LNCaP clone FGC (cell line): ENCODE results near the gene FGF8.

Source experiments
- DNase-seq: peaks from one replicate; pipeline ENCODE4 v3.0.0-alpha.2; 2011; ENCODE audit warnings: low read depth
- H3K4me3 ChIP-seq: 2 replicates; pipeline ENCODE4 v1.5.1; 2011; ENCODE audit warnings: mild to moderate bottlenecking, low read depth, low read length, control low read depth
- TF ChIP-seq, protein P1 (sequence below): IDR thresholded peaks from 2 replicates; pipeline ENCODE4 v1.5.1; 2012; ENCODE audit warnings: mild to moderate bottlenecking; ENCODE audit not compliant: control insufficient read depth, insufficient read depth; ENCODE audit errors: extremely low read depth

The FGF8 gene

DNA sequence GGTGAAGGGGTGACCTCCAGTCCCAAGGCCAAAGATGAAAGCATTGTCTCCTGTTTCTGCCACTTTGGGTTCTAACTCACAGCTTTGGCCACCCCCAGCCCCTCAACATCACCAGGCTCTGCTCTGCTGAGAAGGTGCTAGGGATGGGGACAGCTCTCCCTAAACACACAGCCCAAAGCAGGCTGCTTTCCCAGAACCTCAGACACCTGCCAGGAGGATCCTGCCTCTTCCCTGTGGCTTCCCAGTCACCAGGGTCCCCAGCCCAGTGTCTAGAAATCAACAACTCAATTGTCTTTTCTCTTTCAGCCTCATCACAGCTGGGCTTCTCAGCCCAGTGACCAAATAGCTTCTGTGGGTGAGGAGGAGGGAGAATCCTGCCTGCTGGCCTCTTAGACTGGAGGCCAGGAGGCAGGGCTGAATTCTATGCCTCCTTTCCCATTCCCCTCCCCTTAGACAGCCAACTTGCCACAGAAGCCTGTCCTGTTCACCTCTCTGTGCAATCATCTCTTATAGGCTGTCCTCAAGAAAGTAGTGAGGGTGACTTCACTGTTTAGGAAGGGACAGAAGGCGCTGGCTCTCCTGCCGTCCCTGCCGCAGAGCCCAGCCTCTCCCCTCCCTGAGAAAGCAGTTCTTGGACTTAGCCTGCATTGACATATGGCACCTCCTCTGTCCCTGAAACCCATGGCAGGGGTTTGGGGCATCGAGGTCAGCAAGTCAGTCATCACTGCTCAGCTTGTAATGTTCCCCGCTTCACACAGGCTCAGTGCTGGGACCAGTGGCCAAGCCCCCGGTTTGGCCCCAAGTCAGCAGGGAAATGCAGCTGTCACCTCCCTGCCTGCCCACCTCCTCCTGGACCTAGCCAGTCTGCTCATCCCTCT is 3.7 kb downstream of the FGF8 start:
- TF ChIP-seq, protein P1, sequence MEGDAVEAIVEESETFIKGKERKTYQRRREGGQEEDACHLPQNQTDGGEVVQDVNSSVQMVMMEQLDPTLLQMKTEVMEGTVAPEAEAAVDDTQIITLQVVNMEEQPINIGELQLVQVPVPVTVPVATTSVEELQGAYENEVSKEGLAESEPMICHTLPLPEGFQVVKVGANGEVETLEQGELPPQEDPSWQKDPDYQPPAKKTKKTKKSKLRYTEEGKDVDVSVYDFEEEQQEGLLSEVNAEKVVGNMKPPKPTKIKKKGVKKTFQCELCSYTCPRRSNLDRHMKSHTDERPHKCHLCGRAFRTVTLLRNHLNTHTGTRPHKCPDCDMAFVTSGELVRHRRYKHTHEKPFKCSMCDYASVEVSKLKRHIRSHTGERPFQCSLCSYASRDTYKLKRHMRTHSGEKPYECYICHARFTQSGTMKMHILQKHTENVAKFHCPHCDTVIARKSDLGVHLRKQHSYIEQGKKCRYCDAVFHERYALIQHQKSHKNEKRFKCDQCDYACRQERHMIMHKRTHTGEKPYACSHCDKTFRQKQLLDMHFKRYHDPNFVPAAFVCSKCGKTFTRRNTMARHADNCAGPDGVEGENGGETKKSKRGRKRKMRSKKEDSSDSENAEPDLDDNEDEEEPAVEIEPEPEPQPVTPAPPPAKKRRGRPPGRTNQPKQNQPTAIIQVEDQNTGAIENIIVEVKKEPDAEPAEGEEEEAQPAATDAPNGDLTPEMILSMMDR, result no peak
- no peak overlapping the region for H3K4me3 ChIP-seq

DNA sequence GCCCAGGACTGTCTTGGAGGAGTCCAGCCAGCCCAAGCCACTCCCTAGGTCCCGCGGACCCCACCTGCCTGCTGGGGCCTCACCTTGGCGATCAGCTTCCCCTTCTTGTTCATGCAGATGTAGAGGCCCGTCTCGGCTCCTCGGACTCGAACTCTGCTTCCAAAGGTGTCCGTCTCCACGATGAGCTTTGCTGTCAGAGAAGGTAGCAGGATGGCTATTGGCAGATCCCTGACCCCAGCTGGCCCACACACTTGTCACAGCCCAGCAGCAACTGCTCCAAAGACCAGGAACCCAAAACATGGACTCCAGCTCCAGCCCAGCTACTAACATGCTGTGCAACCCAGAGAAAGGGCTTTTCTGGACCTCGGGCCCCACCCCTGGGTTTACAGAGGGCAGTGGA is 4.5 kb downstream of the FGF8 start:
- no peak for DNase-seq

More for the DNA sequence above, 3.7 kb downstream of the FGF8 start:
- no peak for DNase-seq

DNA sequence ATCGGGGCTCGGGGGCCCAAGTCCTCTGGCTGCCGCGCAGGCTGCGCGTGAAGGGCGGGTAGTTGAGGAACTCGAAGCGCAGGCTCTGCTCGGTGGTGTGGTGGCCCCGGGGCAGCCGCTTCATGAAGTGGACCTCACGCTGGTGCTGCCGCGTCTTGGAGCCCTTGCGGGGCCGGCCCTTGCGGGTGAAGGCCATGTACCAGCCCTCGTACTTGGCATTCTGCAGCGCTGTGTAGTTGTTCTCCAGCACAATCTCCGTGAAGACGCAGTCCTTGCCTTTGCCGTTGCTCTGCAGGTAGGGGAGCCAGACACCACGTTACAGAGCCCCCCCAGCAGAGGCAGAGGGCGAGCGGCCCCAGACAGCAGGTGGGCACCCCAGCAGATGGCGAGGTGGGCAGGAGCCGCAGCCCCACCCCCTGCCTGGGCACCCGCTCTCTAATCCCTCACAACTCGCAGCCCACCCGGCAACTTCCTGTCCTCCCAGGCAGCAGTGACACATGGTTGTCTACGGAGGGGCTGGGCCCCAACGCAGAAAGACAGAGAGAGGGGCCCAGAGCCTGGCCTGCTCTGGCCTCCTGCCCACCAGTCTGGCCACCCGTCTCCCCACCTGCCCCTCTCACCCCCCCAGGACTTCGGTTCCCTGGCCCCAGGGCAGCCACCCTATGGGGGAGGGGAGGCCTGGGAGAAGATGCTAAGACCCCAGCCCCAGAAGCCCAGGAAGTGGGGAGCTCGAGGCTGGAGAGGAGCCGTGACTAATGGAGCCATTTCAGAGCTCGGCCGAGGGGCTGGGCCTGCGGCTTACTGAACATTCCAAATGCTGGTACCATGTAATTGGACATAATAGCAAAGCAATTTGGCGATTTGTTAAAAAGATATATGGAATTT is 5.3 kb downstream of the FGF8 start:
- TF ChIP-seq, protein P1, result no peak
- no peak overlapping the region for H3K4me3 ChIP-seq
- no peak for DNase-seq

More for the DNA sequence above, 4.5 kb downstream of the FGF8 start:
- no peak overlapping the region for H3K4me3 ChIP-seq
- TF ChIP-seq, protein P1, result no peak

DNA sequence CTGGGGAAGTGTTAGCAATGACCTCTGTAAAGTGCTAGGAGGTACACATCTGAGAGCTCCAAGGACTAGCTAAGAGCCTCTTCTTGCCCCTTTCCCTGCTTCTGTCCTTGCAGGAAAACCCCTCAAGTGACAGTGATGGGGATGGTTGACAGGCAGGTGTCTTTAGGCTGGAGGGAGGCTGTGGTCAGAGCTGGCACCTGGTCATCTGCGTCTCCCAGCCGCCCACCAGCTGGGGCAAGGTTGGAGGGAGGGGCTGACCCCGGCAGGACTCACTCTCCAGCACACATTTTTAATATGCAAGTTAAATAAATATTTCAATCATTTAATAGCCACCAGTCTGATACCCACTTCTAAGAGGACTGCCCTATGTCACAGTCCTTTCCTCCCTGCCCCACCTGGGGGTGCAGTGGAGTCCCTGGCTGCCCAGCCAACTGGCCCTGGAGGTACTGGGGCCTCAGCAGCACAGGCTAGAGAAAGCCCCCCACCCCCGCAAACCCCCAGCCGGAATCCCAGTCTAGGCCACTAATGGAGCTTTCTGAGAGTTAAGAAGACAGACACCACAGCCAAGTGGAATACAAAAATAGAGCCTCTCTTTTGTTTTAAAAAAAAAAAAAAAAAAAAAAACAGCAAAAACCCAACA is 6.3 kb downstream of the FGF8 start:
- no peak overlapping the region for H3K4me3 ChIP-seq
- DNase-seq, result no peak
- TF ChIP-seq, protein P1, result peak; percentile 23; the same call in 1 of the 2 replicates

DNA sequence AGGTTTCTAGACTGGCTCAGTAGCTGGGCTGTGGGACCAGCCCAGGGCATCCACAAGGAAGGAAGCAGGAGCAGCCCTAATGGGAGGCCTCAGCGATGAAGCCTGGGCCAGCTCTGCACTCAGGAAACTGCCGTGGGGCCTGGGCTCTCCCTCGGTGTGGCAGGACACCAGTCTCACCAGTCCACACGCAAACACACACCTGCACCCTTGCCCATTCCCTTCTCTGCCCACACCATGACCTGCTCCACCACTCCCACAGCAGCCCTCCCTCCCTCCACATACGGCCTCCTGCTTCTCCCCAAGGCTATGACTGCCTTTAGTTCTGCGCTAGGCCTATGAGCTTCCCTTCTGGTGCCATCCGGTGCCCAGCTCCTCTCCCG is 7.1 kb downstream of the FGF8 start:
- no peak overlapping the region for H3K4me3 ChIP-seq
- DNase-seq, result no peak
- TF ChIP-seq, protein P1, result no peak

DNA sequence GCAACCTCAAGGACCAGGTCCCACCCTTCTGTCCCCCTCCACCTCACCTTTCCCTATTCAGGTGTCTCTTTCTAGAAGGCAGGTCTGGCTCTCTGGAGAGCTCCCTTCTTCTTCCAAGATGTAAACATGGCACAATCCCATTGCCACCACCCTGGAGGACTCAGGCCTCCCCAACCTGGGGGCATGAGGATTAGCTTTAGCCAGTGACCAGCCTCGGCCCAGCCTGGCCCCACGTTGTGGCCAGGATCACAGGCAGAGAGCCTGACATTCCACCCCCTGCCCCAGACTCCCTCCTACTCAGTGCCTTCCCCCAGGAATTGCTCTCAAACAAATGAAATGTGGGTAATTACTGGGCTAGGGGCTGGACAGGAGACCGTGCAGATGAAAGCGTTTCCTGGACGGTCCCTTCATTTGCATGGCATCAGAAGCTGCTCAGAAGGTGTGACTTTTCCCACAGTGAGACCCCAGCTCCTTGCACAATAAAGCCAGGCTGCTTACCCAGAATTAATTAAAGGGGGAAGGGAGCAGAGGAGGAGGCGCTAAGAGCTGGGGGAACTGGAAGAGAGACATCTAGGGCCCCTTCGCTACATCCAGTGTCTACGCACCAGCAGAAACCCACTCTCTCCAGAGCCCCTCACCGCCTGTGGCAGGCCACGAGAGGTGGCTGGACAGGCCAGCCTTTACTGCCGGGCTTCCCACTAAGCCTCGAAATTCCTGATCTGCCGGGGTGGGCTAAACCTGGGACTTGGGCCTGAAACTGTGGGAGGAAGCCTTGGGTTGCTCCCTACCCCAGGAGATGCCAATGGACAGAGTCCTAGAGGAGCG is 7.7 kb downstream of the FGF8 start:
- TF ChIP-seq, protein P1, result no peak
- DNase-seq, result no peak
- no peak overlapping the region for H3K4me3 ChIP-seq
